Measurements from ENCODE around the gene JADE1. TPM values are rescaled to one million over a fixed set of nuclear protein-coding genes. Genes with fewer than 3 reads are reported as not detected.

JADE1 gene
- total RNA-seq, 1 experiment from 2014 or later = 192 TPM

- Histone ChIP-seq H3K79me2 (ENCODE audit: insufficient read depth, low read length) (peaks cover 92% of the 10 kb centered on the region), H3T11ph (ENCODE audit: low read length) (no peak overlapping the region), H2BK5ac (ENCODE audit: insufficient read length, low read length) (no peak overlapping the region), H2BK120ac (ENCODE audit: low read depth, low read length, poor library complexity, severe bottlenecking) (no peak overlapping the region), H4K20me1 (ENCODE audit: control insufficient read depth, insufficient read depth, insufficient read length) (no peaks in the 10 kb centered on the region), H3K4me1 (ENCODE audit: insufficient read depth, low read length) (peaks cover 14% of the 10 kb centered on the region), H3K23me2 (ENCODE audit: insufficient read length, low read depth, low read length, poor library complexity, severe bottlenecking) (no peaks in the 10 kb centered on the region), H3K27ac (ENCODE audit: insufficient read length, low read depth, low read length) (no peak overlapping the region), H4K5ac (ENCODE audit: insufficient read length, low read depth, low read length) (no peak overlapping the region), H3K9me3 (ENCODE audit: control insufficient read depth, low read depth, low read length) (no peaks in the 10 kb centered on the region), H3K23ac (ENCODE audit: insufficient read length, low read depth, low read length) (no peak overlapping the region), H3K56ac (ENCODE audit: insufficient read length, low read depth, low read length) (no peak overlapping the region), H3K9ac (ENCODE audit: extremely low read depth, insufficient read length, low read length) (no peak overlapping the region), H2BK20ac (ENCODE audit: low read depth, low read length, poor library complexity, severe bottlenecking) (no peak overlapping the region), H3K4ac (ENCODE audit: low read depth, low read length) (no peak overlapping the region), H2BK15ac (ENCODE audit: low read depth, low read length) (no peak overlapping the region), H2AFZ (ENCODE audit: low read length) (no peak overlapping the region), H4K91ac (ENCODE audit: insufficient read length, low read depth, low read length) (no peak overlapping the region), H3K4me2 (ENCODE audit: insufficient read depth, insufficient read length, low read length) (no peak overlapping the region), H3K18ac (ENCODE audit: insufficient read length, low read depth, low read length) (no peak overlapping the region), H3K14ac (ENCODE audit: insufficient read depth, low read length) (no peak overlapping the region), H3K27me3 (ENCODE audit: insufficient read depth, low read length) (no peaks in the 10 kb centered on the region), H2AK5ac (ENCODE audit: insufficient read length, low read length) (no peak overlapping the region), H4K8ac (replicated peaks; ENCODE audit: insufficient read length, low read depth, low read length) (no peak overlapping the region), H2BK12ac (ENCODE audit: insufficient read length, low read depth, low read length) (no peak overlapping the region), H3K79me1 (ENCODE audit: insufficient read depth, low read depth, low read length, poor library complexity, severe bottlenecking) (no peaks in the 10 kb centered on the region)
- Mint-ChIP-seq H3K4me1 (peaks cover 73 to 79% of the 10 kb centered on the region in 2 experiments), H3K27me3 (ENCODE audit: low read depth) (no peaks in the 10 kb centered on the region; the same call in 1 of the 2 replicates), H3K27ac (peak overlapping the region in 1 of 3 experiments; percentile 40; a peak in 1 of 7 replicates), H3K36me3 (ENCODE audit: insufficient read depth in 1 of 3, low read depth in 3 of 3) (peaks cover 41 to 80% (median 78%) of the 10 kb centered on the region in 3 experiments; a peak in 6 of 7 replicates), H3K4me3 (no peak overlapping the region), H3K9me3 (no peaks in the 10 kb centered on the region)
- WGBS (ENCODE audit: extremely low coverage, insufficient read length, low lambda C conversion rate) = no CpG with 5 or more reads among the region's 8 CpGs
- DNase-seq = no peak
- TF ChIP-seq, protein P1, sequence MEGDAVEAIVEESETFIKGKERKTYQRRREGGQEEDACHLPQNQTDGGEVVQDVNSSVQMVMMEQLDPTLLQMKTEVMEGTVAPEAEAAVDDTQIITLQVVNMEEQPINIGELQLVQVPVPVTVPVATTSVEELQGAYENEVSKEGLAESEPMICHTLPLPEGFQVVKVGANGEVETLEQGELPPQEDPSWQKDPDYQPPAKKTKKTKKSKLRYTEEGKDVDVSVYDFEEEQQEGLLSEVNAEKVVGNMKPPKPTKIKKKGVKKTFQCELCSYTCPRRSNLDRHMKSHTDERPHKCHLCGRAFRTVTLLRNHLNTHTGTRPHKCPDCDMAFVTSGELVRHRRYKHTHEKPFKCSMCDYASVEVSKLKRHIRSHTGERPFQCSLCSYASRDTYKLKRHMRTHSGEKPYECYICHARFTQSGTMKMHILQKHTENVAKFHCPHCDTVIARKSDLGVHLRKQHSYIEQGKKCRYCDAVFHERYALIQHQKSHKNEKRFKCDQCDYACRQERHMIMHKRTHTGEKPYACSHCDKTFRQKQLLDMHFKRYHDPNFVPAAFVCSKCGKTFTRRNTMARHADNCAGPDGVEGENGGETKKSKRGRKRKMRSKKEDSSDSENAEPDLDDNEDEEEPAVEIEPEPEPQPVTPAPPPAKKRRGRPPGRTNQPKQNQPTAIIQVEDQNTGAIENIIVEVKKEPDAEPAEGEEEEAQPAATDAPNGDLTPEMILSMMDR (conservative IDR thresholded peaks at IDR 0.05) = no peak
Observed at GRCh38 chr4:128835498-128836222, 26.2 kb downstream of the JADE1 start.

All from H9 (cell line).